ENCODE measurements around the gene TBC1D22A.

The TBC1D22A gene

DNA sequence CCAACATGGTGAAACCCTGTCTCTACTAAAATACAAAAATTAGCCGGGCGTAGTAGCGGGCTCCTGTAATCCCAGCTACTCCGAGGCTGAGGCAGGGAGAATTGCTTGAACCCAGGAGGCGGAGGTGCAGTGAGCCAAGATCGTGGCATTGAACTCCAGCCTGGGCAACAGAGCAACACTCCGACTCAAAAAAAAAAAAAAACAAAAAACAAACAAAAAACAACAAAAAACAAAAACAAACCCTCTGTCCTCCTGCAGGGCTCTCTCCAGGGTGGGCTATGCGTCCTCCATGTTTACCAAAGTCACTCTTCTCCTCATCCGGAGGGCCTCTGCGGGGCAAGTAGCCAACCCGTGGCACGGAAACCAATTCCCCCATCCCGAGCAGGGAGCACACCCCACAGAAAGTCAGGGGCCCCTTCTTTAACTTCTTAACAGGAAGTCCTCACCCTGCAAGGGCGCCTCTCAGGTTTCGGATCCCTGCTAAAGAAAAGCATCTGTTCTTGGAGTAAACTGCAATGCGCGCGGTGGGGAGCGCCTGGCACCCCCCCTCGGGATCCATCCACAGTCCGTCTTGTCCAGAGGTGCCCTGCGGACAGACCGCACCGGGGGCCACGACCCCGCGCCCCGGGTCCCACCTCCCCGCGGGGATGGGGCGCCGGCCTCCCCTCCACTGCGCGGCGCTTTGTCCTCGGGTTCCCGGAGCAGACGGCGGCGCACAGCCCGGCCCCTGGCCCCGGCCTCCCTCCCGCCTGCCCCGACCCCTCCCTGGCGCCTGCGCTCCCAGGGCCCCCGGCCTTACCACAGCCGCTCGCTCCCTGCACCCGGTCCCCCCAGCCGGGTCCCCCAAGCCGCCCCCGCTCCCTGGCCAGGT lies 25.1 kb upstream of the TBC1D22A start:
- peak; percentile 33 to 48 for DNase-seq (ENCODE audit: low read depth in 2 of 2)
- H3K4me3 ChIP-seq (replicated peaks in 1 of 2; ENCODE audit: low read depth in 2 of 2, low read length in 2 of 2) = peak overlapping the region; percentile 69 to 72
- TF ChIP-seq, protein P1, sequence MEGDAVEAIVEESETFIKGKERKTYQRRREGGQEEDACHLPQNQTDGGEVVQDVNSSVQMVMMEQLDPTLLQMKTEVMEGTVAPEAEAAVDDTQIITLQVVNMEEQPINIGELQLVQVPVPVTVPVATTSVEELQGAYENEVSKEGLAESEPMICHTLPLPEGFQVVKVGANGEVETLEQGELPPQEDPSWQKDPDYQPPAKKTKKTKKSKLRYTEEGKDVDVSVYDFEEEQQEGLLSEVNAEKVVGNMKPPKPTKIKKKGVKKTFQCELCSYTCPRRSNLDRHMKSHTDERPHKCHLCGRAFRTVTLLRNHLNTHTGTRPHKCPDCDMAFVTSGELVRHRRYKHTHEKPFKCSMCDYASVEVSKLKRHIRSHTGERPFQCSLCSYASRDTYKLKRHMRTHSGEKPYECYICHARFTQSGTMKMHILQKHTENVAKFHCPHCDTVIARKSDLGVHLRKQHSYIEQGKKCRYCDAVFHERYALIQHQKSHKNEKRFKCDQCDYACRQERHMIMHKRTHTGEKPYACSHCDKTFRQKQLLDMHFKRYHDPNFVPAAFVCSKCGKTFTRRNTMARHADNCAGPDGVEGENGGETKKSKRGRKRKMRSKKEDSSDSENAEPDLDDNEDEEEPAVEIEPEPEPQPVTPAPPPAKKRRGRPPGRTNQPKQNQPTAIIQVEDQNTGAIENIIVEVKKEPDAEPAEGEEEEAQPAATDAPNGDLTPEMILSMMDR (IDR thresholded peaks at IDR 0.05; ENCODE audit: low read depth, low read length) = no peak

DNA sequence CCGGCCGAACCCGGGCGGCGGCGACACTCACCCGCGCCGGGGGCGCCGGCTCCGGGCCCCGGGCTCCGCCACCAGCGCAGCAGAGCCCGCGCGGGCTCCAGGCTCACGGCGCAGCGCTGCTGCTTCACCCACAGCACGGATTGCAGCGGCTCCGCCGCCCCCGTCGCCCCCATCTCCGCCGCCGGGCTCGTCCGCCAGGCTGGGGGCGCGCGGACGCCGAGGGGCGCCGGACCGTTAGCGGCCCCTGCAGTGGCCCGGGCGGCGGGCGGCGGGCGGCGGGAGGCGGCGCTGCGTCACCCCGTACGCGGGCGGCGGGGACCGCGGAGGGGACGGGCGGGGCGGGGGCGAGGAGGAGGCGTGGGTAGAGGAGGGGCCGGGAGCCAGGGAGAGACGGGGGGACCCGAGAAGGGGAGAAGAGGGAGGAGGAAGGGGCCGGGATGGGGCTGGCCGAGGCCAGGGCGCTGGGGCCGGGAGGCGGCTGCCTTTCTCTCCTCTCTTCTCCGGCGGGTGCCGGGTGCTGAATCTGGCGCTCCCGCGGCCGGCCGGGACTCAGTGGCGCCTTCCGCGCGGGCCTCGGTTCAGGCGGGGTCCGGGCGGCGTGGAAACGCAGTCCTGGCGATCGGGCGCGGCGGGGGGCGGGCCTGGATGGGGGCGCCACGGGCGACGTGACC lies 24.3 kb upstream of the TBC1D22A start, which contains the start of gene CERK:
TSS of gene CERK (minus strand) at position 277 of the 671 bp plus-strand sequence. CDS start at position 173, 104 bp downstream.
- TF ChIP-seq, protein P1 (IDR thresholded peaks at IDR 0.05; ENCODE audit: low read depth, low read length) = no peak
- peak; percentile 64 to 81 for DNase-seq (ENCODE audit: low read depth in 2 of 2)
- H3K4me3 ChIP-seq (replicated peaks in 1 of 2; ENCODE audit: low read depth in 2 of 2, low read length in 2 of 2) = peak within 1 kb of the TSS; percentile 69 to 72

DNA sequence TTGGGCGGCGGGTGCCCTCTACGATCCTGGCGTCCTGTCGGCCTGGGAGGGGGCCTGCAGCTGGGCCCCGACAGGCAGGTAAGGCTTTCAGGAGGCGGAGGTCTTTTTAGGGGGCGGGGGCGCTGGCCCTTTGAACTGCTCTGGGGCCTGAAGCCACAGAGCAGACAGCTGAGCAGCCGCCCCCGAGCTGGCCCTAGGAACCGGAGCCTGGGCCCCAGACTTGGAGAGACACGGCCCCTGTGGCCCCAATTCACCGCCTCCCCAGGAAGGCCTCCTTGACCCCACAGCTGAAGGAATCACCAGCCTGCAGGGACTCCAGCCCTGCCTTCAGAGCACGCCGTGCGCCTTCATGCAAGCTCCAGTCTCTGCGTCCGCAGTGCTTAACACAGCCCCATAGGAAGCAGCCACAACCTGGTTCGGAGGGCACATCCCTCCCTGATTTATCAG lies 23.8 kb upstream of the TBC1D22A start:
- peak; percentile 42 to 59 for DNase-seq (ENCODE audit: low read depth in 2 of 2)
- TF ChIP-seq, protein P1 (IDR thresholded peaks at IDR 0.05; ENCODE audit: low read depth, low read length) = no peak
- H3K4me3 ChIP-seq (replicated peaks in 1 of 2; ENCODE audit: low read depth in 2 of 2, low read length in 2 of 2) = peak overlapping the region; percentile 57 to 69

DNA sequence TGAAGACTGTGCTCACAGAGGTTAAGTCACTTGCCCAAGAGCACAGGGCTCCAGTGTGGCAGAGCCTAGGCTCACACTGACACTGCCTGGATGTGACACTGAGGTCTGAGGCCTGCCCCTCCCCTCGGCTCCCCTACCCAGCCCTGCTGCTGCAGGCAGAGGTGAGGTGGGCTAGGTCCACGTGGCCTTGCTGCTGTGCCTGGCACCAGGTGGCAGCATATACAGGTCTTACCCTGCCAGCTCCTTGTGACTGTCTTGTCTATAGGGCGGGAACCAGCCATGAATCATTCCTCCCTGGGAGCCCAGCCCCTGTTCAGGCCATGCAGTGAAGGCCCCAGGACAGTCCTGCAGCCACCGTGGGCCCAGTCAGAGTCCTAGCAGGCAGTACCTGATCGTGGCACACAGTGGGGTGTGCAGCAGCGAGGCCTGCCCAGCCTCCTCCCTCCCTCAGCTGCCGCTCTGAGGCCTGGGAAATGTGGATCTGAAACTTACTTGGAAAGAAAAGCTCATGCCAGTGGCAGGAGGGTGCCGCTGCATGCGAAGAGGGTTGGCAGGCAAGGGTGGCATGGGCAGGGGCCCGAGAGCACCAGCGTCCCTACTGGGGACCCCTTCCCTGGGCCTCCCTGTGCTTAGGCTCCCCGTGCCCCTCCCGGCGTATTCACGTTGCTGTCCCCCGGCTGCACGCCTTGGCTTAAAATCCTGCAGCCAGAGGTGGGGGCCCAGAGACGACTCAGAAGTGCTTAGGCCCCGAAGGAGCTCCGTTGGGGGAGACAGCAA lies 23.2 kb upstream of the TBC1D22A start:
- peak; percentile 45 to 80 for DNase-seq (ENCODE audit: low read depth in 2 of 2)
- peak overlapping the region; percentile 57 to 69 for H3K4me3 ChIP-seq (replicated peaks in 1 of 2; ENCODE audit: low read depth in 2 of 2, low read length in 2 of 2)

DNA sequence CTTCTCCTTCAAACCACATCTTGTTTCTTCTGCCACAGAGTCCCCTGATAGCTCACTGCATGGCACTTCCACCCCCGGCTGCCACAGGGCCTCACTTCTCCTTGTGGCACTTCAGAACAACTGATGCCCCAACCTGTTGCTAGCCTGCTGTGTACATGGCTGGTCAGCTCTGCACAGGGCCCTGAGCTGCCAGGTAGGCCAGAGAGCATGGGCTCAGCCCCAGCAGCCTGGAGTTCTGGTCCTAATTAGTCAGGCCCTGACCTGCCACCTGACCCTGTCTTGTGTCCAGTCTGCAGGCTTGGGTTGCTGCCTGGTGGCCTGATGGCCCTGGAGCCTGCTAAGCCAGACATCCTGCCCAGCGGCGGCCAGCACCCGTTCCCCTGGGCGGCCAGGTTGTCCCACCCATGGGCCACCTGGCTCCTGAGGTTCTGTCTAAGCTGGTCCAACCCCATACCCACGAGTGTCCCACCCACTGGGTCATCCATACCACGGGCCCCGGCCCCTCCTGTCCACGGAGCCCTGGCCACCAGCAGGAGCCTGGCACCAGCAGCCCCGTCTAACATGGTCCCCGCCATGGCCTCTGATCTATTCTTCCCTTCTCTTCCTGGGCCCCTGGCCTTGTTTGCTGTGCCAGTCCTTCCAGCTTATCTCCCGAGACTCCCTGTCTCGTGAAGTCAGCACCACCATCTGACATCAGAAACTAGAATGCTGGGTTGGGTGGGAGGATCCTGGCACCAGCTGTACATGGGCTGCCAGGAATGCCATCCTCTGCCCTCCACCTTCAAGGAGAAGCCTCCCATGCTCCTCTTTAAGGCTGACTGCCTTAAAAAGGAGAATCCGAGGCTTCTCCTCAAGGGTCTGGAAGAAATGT lies 21.3 kb upstream of the TBC1D22A start:
- H3K4me3 ChIP-seq (replicated peaks in 1 of 2; ENCODE audit: low read depth in 2 of 2, low read length in 2 of 2) = no peak overlapping the region
- DNase-seq (ENCODE audit: low read depth in 2 of 2) = no peak
- TF ChIP-seq, protein P1 (IDR thresholded peaks at IDR 0.05; ENCODE audit: low read depth, low read length) = no peak

More for the DNA sequence above, 23.2 kb upstream of the TBC1D22A start:
- TF ChIP-seq, protein P1 (IDR thresholded peaks at IDR 0.05; ENCODE audit: low read depth, low read length) = peak; percentile 31
